CD14-positive monocyte (primary cell): ENCODE results near the gene ABCA3. TPM values are rescaled to one million over a fixed set of nuclear protein-coding genes. Genes with fewer than 3 reads are reported as not detected.

Experiments used
- DNase-seq, 3 donors: peaks; one replicate each; pipeline ENCODE4 v3.0.0-alpha.2; 2011 to 2022
- H2AFZ ChIP-seq: 2 replicates; pipeline ENCODE4 v1.6.0; 2012; ENCODE audit warnings: mild to moderate bottlenecking, low read depth, low read length, inconsistent platforms; ENCODE audit not compliant: insufficient read depth, poor library complexity, severe bottlenecking
- H3K27ac ChIP-seq, 2 donors: 1 replicate in 1 of 2; 2 replicates in 1 of 2; pipeline ENCODE4 v1.5.1; 2012 to 2013; ENCODE audit warnings: low read length in 2 of 2, control low read depth in 1 of 2, inconsistent platforms in 1 of 2, low read depth in 1 of 2, mild to moderate bottlenecking in 1 of 2
- H3K27me3 ChIP-seq, 2 donors: one replicate each; pipeline versions ENCODE4 v1.6.0 to v1.6.1; 2011 to 2013; ENCODE audit warnings: low read length in 2 of 2; ENCODE audit not compliant: control insufficient read depth in 2 of 2, insufficient read depth in 2 of 2
- H3K36me3 ChIP-seq, 2 donors: replicated peaks in 1 of 2; 1 replicate in 1 of 2; 2 replicates in 1 of 2; pipeline versions ENCODE4 v1.5.1 to v1.6.1; 2012 to 2013; ENCODE audit warnings: low read length in 2 of 2, control low read depth in 1 of 2, inconsistent platforms in 1 of 2, mild to moderate bottlenecking in 1 of 2; ENCODE audit not compliant: insufficient read depth in 2 of 2, control insufficient read depth in 1 of 2
- H3K4me1 ChIP-seq, 2 donors: 1 replicate in 1 of 2; 2 replicates in 1 of 2; pipeline versions ENCODE4 v1.5.1 to v1.6.1; 2012 to 2013; ENCODE audit warnings: low read length in 2 of 2, control low read depth in 1 of 2, inconsistent platforms in 1 of 2, mild to moderate bottlenecking in 1 of 2, moderate library complexity in 1 of 2; ENCODE audit not compliant: insufficient read depth in 2 of 2, control insufficient read depth in 1 of 2
- H3K4me2 ChIP-seq: replicated peaks from 2 replicates; pipeline ENCODE3; 2012; ENCODE audit warnings: low read length, moderate library complexity, mild to moderate bottlenecking; ENCODE audit not compliant: poor library complexity, severe bottlenecking; ENCODE audit errors: extremely low read depth
- H3K4me3 ChIP-seq, 3 experiments: fragments of 200-600 bp in 1 of 3; sonication (generic) in 1 of 3; replicated peaks in 1 of 3; 1 replicate in 2 of 3; 2 replicates in 1 of 3; pipeline ENCODE4 v1.5.1; 2011 to 2013; ENCODE audit warnings: low read length in 3 of 3, mild to moderate bottlenecking in 3 of 3, control low read depth in 2 of 3, low read depth in 2 of 3, inconsistent platforms in 1 of 3, moderate library complexity in 1 of 3
- H3K79me2 ChIP-seq: 2 replicates; pipeline ENCODE4 v1.6.0; 2012; ENCODE audit warnings: mild to moderate bottlenecking, control low read depth, inconsistent platforms, low read length, moderate library complexity; ENCODE audit not compliant: insufficient read depth
- H3K9ac ChIP-seq: 2 replicates; pipeline ENCODE4 v1.6.0; 2017; ENCODE audit warnings: low read length, mild to moderate bottlenecking; ENCODE audit not compliant: insufficient read depth, poor library complexity, severe bottlenecking
- H3K9me3 ChIP-seq, 2 donors: replicated peaks in 1 of 2; 1 replicate in 1 of 2; 2 replicates in 1 of 2; pipeline versions ENCODE4 v1.5.1 to v1.6.1; 2012 to 2013; ENCODE audit warnings: low read length in 2 of 2, control low read depth in 1 of 2; ENCODE audit not compliant: control insufficient read depth in 1 of 2, insufficient read depth in 1 of 2
- H4K20me1 ChIP-seq: 2 replicates; pipeline ENCODE4 v1.6.0; 2012; ENCODE audit warnings: mild to moderate bottlenecking, low read length, control low read depth, moderate library complexity; ENCODE audit not compliant: insufficient read depth
- H3K27ac Mint-ChIP-seq, 7 donors: one replicate each; pipeline ENCODE4 v1.8.0; 2020; ENCODE audit warnings: mild to moderate bottlenecking in 7 of 7, mixed read lengths in 7 of 7, moderate library complexity in 6 of 7, inconsistent platforms in 2 of 7
- H3K27me3 Mint-ChIP-seq, 3 donors: one replicate each; pipeline ENCODE4 v1.8.0; 2021 to 2022; ENCODE audit warnings: low read depth in 3 of 3, mild to moderate bottlenecking in 3 of 3, mixed read lengths in 3 of 3, moderate library complexity in 3 of 3, inconsistent platforms in 1 of 3
- H3K36me3 Mint-ChIP-seq, 2 donors: one replicate each; pipeline ENCODE4 v1.8.0; 2020; ENCODE audit warnings: mixed read lengths in 2 of 2, inconsistent platforms in 1 of 2, mild to moderate bottlenecking in 1 of 2
- H3K4me1 Mint-ChIP-seq: one replicate; pipeline ENCODE4 v1.8.0; 2020; ENCODE audit warnings: mild to moderate bottlenecking, mixed read lengths
- H3K4me3 Mint-ChIP-seq, 2 donors: one replicate each; pipeline ENCODE4 v1.8.0; 2020; ENCODE audit warnings: mild to moderate bottlenecking in 2 of 2, mixed read lengths in 2 of 2, moderate library complexity in 1 of 2
- H3K9me3 Mint-ChIP-seq, 7 donors: one replicate each; pipeline ENCODE4 v1.8.0; 2020 to 2022; ENCODE audit warnings: mixed read lengths in 7 of 7, mild to moderate bottlenecking in 6 of 7, moderate library complexity in 6 of 7, inconsistent platforms in 2 of 7
- WGBS: methylation state at CpG from one replicate; pipeline ENCODE4 v1.1.5; 2013; ENCODE audit warnings: missing lambda C conversion rate; ENCODE audit not compliant: insufficient coverage; 5-methylcytosine and 5-hydroxymethylcytosine counted together
- intact Hi-C, 2 donors: fragments of 100-400 bp; cut with micrococcal nuclease; formaldehyde crosslinking; loops; one replicate each; pipeline versions ENCODE4 v1.15.0 to v1.15.1; 2023
- polyA plus RNA-seq, 3 donors: library from polyadenylated mRNA; depleted of rRNA in 1 of 3; unstranded in 2 of 3; stranded (reverse) in 1 of 3; fragments of 300-500 nt in 2 of 3; fragments of >200 nt in 1 of 3; fragmentation: Illumina TruSeq in 2 of 3; gene quantifications; 1 replicate in 2 of 3; 2 replicates in 1 of 3; pipeline ENCODE4 v1.2.3, GENCODE V29; 2012 to 2021
- TF ChIP-seq, protein P1 (sequence below): fragments of 200-600 bp; IDR thresholded peaks from one replicate; pipeline ENCODE4 v1.8.0; 2022; ENCODE audit warnings: antibody characterized with exemption, mild to moderate bottlenecking

Gene ABCA3
- polyA plus RNA-seq, 3 donors: 0.06 to 1.2 (median 0.68) TPM

DNA sequence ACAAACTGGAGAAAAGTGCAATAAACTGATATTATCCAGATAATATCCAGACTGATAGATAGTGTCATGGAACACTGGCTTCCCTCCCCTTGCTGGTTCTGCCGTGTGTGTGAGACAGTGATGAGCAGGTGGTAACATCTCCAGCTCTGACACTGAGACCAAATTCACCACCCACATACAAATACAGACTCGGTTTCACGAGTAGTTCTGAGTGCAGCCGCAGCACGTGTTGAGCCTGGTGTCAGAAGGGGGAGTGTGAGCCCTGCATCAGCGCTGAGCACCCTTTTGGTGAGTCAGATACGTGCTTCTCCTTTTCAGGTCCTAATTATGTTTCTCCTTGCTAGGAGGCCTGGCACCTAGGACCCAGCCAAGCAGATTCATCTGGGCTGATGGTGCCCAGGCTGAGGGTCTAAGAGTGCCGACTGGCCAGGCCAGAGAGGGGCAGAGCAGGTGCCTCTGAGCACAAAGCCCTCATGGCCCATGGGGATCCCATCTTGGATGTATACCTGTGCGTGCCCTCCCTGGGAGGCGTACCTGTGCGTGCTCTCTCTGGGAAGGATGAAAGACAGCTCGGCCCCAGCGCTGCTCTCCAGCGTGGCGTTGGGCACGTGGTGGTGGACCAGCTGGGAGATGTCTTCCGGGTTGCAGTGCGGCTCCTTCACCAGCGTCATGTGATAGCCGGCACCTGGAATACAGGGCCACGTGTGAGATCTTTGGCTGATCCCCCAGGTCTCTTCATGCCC is 45.3 kb downstream of the ABCA3 start:
- no peaks in the 10 kb centered on the region for H3K27me3 ChIP-seq
- H3K4me3 ChIP-seq: no peak overlapping the region
- peaks cover 0 to 6% of the 10 kb centered on the region in 2 donors for H3K4me1 ChIP-seq
- H3K27me3 Mint-ChIP-seq: peaks cover 0 to 7% (median 0%) of the 10 kb centered on the region in 3 donors
- H3K9ac ChIP-seq: no peak overlapping the region
- H3K9me3 ChIP-seq: no peaks in the 10 kb centered on the region
- H3K79me2 ChIP-seq: no peaks in the 10 kb centered on the region
- H3K4me1 Mint-ChIP-seq: peaks cover 8% of the 10 kb centered on the region
- 96% methylated on average over 19 of the region's 21 CpGs for WGBS
- no peaks in the 10 kb centered on the region for H3K9me3 Mint-ChIP-seq
- H2AFZ ChIP-seq: no peak overlapping the region
- intact Hi-C loops: no loop called here
- no peak overlapping the region for H3K4me3 Mint-ChIP-seq
- no peaks in the 10 kb centered on the region for H3K36me3 Mint-ChIP-seq
- DNase-seq: no peak
- H3K4me2 ChIP-seq: no peak overlapping the region
- H3K27ac ChIP-seq: no peak overlapping the region
- H3K27ac Mint-ChIP-seq: peak overlapping the region in 1 of 7 donors; percentile 28
- no peaks in the 10 kb centered on the region for H4K20me1 ChIP-seq
- TF ChIP-seq, protein P1, sequence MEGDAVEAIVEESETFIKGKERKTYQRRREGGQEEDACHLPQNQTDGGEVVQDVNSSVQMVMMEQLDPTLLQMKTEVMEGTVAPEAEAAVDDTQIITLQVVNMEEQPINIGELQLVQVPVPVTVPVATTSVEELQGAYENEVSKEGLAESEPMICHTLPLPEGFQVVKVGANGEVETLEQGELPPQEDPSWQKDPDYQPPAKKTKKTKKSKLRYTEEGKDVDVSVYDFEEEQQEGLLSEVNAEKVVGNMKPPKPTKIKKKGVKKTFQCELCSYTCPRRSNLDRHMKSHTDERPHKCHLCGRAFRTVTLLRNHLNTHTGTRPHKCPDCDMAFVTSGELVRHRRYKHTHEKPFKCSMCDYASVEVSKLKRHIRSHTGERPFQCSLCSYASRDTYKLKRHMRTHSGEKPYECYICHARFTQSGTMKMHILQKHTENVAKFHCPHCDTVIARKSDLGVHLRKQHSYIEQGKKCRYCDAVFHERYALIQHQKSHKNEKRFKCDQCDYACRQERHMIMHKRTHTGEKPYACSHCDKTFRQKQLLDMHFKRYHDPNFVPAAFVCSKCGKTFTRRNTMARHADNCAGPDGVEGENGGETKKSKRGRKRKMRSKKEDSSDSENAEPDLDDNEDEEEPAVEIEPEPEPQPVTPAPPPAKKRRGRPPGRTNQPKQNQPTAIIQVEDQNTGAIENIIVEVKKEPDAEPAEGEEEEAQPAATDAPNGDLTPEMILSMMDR: no peak
- H3K36me3 ChIP-seq: no peaks in the 10 kb centered on the region

DNA sequence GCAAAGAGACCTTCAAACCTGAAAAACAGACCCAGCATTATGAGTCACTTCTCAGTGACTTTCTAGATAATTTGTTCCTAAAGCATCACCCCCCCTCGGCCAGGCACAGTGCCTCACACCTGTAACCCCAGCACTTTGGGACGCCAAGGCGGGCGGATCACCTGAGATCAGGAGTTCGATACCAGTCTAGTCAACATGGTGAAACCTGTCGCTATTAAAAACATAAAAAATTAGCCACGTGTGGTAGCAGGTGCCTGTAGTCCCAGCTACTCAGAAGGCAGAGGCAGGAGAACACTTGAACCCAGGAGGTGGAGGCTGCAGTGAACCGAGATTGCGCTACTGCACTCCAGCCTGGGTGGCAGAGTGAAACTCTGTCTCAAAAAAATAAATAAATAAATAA is 48.3 kb downstream of the ABCA3 start:
- Histone ChIP-seq H3K4me1 (peaks cover 0 to 6% of the 10 kb centered on the region in 2 donors), H3K4me2 (no peak overlapping the region), H2AFZ (no peak overlapping the region), H3K4me3 (no peak overlapping the region), H3K36me3 (no peaks in the 10 kb centered on the region), H3K9me3 (no peaks in the 10 kb centered on the region), H3K79me2 (no peaks in the 10 kb centered on the region), H3K27ac (no peak overlapping the region), H3K9ac (no peak overlapping the region), H3K27me3 (no peaks in the 10 kb centered on the region), H4K20me1 (no peaks in the 10 kb centered on the region)
- peaks cover 8% of the 10 kb centered on the region for H3K4me1 Mint-ChIP-seq
- no peaks in the 10 kb centered on the region for H3K36me3 Mint-ChIP-seq
- no peak for DNase-seq
- TF ChIP-seq, protein P1: no peak
- intact Hi-C loops: no loop called here
- H3K4me3 Mint-ChIP-seq: no peak overlapping the region
- H3K9me3 Mint-ChIP-seq: no peaks in the 10 kb centered on the region
- H3K27ac Mint-ChIP-seq: no peak overlapping the region
- H3K27me3 Mint-ChIP-seq: peaks cover 0 to 9% (median 0%) of the 10 kb centered on the region in 3 donors
- WGBS: 96% methylated on average over 3 of the region's 9 CpGs
